NCI-H526 (cell line): ENCODE results near the gene ACE.
"Not testable (repeated sequence)": the region's sequence is repeated elsewhere in the genome, so short reads cannot be mapped to it uniquely, and the experiment has no call there.

Experiments
- DNase-seq, 2 experiments: peaks; one replicate each; lab custom pipeline; 2025; lab: John Stamatoyannopoulos, UW

ACE gene

GRCh38 chr17:63444457-63444856 lies 32.4 kb upstream of the ACE start:
- DNase-seq = no peak

DNA sequence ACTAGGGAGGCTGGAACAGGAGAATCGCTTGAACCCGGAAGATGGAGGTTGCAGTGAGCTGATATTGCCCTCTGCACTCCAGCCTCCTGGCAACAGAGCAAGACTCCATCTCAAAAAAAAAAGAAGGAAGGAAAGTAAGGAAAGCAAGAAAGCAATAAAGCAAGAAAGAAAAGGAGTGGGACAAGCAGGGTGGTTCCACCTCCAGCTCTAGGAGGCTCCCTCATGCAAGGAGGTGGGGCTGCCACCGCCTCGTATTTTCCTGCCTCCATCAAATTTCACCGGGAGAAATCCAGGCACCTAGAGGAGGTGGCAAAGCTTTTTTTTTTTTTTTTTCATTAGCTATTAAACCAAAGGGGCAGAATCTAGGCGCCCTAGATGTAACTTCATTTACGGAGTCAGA lies 31.8 kb upstream of the ACE start:
- DNase-seq = peak in 1 of 2 experiments; percentile 48

GRCh38 chr17:63445571-63445953 lies 31.3 kb upstream of the ACE start:
- peak; percentile 26 to 81 for DNase-seq

DNA sequence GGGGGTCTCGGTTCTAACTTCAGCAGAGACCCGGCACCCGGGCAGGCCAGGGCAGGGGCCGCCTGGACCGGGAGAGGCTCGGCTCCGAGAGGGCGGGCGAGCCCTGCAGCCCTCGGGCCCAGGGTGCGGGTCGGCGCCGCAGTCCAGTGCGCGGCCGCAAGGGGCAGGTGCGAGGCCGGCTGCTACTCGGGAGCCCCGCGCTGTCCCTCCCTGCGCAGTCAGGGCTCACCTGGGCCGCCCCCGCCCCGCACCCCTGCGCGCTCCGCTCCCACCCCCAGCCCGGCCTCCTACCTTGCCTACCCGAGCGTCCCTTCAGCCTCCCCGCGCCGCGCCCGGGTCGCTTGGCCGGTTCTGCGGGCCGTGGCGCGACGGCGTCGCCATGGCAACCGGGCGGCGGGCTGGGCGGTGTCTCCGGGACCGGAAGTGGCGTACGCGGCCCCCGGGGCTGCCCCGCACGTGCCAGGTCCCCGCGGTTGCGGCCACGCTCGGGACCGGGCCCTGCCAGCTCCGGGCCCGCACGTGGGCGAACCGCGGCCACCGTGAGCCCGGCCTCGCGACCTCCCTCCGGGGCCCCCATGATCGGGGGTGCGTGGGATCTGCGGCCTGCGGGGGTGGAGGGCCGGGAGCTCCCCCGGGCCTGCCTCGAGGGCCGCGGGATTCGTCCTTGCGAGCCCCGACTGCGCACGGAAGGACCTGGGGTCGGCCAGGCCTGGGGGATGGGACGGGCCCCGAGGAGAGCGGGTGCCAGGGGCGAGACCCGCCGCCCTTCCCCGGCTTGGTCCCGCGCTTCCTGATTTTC lies 30.7 kb upstream of the ACE start, which contains the start of gene CYB561:
Gene CYB561 (minus strand): TSS at position 353 of the 799 bp plus-strand sequence. CDS start 8,759 bp downstream, outside the sequence.
- peak; percentile 33 to 96 for DNase-seq

- peak; percentile 4 to 60 for DNase-seq
Observed at GRCh38 chr17:63446753-63447470, 29.9 kb upstream of the ACE start.

DNA sequence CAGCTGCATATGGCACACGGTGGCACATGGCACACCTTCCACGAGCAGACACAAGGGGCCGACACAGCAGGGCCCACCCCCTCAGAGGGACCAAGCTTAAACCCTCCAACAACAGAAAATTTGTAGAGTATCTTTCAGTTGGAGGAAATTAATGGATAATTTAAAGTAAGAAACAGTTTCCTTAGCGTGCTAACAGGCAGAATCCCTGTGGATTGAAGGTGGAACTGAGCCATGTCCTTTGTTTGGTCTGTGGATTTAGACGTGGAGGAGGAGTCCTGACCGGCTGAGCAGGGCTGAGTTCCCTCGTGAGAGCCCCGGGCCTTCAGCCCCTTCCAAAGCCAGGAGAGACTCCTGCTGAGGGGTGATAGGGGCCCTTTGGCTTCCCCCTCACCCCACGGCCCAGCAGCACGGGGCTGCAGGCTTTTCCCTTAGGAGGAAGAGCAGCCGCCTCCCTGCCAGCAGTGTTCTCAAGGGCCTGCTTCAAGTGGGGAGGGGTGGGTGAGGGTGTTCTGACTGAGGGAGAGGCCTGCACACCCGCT lies 29.3 kb upstream of the ACE start:
- DNase-seq = no peak

DNA sequence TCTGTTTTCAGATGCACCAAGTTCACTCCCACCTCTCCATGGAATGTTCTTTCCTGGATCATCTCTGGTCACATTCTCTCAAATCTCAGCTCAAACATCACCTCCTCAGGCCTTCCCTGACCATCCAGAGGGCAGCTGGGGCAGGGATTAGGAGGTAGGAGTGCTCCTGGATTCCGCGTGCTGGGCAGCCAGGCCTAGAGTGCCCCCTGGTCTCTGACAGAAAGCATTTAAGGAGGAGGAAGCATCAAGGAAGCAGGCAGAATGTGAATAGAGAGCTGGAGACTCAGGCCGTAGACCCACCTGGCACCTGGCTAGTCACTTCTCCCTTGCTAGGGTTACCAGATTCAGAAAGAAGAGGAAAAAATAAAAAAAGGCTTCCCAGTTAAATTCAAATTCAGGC lies 28.2 kb upstream of the ACE start:
- DNase-seq = no peak

- no peak for DNase-seq
Observed at GRCh38 chr17:63450551-63450950, 26.3 kb upstream of the ACE start.

DNA sequence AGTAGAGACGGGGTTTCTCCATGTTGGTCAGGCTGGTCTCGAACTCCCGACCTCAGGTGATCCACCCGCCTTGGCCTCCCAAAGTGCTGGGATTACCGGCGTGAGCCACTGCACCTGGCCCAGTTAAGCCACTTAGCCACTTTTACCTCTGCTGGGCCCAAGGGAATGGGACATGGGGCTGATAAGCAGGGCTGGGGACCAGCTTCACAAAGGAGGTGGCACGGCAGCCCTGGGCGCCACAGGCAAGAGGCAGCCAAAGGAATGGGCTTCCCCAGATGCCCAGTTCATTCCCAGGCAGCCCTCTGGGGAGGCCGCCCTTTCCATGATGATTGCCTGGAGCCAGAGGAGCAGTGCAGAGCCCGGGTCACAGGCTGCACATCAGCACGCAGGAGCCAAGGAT lies 25.7 kb upstream of the ACE start:
- DNase-seq = no peak

- no peak for DNase-seq
Observed at GRCh38 chr17:63452046-63452961, 24.6 kb upstream of the ACE start.

- no peak for DNase-seq
Observed at GRCh38 chr17:63452962-63453551, 23.8 kb upstream of the ACE start.

DNA sequence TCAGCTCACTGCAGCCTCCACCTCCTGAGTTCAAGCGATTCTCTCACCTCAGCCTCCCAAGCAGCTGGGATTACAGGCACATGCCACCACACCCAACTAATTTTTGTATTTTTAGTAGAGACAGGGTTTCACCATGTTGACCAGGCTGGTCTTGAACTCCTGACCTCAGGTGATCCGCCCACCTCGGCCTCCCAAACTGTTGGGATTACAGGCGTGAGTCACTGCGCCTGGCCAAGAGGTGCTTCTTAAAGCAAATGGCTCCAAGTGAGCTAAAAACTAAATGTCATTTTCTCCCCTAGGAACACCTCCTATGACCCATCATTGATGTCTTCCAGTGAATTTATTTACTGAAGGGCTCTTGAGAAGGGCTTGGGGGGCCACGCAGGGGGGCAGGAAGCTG lies 22.5 kb upstream of the ACE start:
- not testable (repeated sequence) for DNase-seq

DNA sequence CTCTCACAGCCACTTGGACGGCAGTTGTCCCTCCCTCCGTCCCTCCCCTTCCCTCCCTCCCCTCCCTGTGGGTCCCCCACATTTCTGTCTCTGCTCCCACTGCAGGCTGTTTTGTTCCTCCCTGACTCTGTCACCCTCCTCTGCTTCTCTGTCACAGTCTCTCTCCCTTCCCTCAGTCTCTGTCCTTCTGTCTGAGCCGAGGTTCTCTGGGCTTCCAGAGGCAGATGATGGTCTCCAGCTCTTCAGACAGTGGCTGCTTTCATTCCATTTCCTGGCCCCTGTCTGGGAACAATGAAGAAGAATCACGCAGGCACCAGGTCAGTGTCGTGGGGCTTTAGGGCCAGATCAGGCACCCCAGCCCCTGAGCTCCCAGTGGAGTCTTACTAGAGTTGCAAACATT lies 21.9 kb upstream of the ACE start:
- DNase-seq = no peak

DNA sequence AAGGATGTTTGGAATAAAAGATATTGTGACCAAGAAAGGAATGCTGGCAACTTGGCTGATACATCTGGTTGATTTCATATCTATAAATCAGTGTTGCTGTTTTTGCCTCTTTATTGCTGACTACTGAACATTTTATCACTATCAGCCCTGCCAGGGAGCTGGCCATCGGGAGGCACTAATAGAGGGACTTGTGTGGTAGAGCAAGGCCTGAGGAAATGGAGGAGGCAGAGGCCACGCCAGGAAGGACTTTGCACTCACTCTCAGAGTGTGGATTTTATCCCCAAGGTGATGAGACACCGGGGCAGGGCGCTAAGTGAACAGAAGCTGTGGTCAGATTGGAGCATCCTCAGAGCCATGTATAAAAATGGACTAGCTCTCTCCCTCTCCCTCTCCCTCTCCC lies 21.4 kb upstream of the ACE start:
- DNase-seq = no peak

DNA sequence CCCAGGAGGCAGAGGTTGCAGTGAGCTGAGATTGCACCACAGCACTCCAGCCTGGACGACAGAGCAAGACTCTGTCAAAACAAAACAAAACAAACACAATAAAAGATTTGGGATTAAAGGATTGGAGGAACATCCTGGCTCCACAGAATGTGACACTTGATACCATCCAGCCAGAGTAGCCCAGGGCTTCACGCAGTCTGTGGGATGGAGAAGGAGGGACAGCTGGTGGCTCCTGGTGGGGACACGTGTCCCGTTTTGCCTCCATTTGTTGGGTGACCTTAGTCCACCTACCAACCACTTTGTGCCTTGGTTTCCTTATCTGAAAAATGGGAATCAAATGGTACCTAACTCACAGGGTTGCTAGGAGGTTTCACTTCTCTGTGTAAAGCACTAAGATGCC lies 18.4 kb upstream of the ACE start:
- no peak for DNase-seq

DNA sequence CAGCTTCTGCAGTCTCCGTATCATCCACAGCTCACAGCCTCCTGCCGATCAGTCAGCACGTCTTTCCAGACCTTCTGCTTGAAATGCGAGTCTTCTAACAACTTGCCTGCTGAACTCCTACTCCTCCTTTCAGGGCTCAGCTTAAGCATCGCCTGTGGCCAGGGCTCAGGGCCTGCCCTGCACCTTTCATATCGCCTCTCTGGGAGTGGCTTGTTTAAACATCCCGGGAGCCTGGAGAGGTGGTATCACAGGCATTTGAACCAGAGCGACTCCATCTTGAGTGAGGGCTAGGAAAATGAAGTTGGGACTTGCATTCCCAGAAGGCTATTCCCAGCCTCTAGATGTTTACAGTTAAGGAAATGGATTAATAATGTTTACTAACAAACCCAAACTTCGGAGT lies 16.8 kb upstream of the ACE start:
- no peak for DNase-seq

DNA sequence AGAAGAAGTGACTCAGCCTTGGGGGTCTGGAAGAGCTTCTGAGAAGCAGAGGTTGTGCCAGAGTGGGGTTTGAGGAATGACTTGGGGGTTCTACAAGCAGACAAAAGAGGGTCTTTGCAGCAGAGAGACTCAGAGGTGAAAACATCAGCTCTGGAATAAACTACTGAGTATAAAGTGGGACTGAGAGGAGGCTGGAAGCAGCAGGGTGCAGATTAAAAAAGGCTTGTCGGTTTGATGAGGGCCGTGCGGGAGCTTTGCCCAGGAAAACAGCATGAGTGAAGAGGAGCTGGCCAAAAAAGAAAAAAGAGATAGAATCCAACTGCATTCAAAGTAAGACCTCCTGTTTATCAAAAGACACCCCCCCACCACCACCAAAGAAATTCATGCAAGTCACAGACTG lies 13.1 kb upstream of the ACE start:
- no peak for DNase-seq

DNA sequence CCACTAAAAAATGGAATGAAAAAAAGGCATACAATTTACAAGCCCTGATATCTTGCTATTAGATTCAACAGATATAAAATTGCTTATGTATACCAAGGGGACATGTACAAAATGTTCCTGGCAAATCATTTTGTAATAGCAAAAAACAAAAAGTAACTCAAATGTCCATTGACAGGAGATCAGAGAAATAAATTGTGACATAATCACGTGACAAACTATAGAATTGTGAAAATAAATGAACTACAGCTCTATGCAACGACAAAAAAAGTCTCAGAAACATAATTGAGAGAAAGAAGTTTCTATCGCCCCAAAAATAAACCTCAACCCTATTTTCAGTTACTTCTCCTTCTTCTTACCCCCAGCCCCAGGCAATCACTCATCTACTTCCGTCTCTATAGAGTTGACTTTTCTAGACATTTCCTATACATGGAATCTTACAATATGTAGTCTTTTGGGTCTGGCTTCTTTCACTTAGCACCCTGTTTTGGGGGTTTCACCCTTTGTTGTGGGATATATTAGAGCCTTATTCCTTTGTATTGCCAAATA lies 12.1 kb upstream of the ACE start:
- no peak for DNase-seq

GRCh38 chr17:63468099-63468498 lies 8.8 kb upstream of the ACE start:
- DNase-seq = not testable (repeated sequence)

- no peak for DNase-seq
Observed at GRCh38 chr17:63474174-63474573, 2.7 kb upstream of the ACE start.
